Gastrocnemius medialis (tissue), 4 donors: ENCODE results near the gene GUK1.
A peak's percentile ranks its signal among the peaks of the same experiment; 100 is the strongest.

Experiments used
- CTCF ChIP-seq, 5 experiments: fragments of 450-650 bp in 3 of 5; fragments of 200-600 bp in 2 of 5; sonication (generic) in 2 of 5; IDR thresholded peaks in 4 of 5; conservative IDR thresholded peaks in 1 of 5; 1 replicate in 4 of 5; 2 replicates in 1 of 5; pipeline ENCODE4 v1.5.1; 2016 to 2019; ENCODE audit warnings: antibody characterized with exemption in 5 of 5, mild to moderate bottlenecking in 3 of 5, moderate library complexity in 3 of 5
- POLR2A ChIP-seq, 2 donors: fragments of 450-650 bp; IDR thresholded peaks; one replicate each; pipeline ENCODE4 v1.6.1; 2017; ENCODE audit warnings: antibody characterized with exemption in 2 of 2, mild to moderate bottlenecking in 2 of 2, moderate library complexity in 2 of 2

GRCh38 chr1:228165372-228166169 is 25.5 kb downstream of the GUK1 start, which contains the start of gene IBA57:
- TF ChIP-seq CTCF (IDR thresholded peaks at IDR 0.05 in 4 of 5, conservative IDR thresholded peaks at IDR 0.05 in 1 of 5) (peak; percentile 89 to 100 (median 99)), POLR2A (IDR thresholded peaks at IDR 0.05) (peak; percentile 96 to 97)
